Measurements from ENCODE around the gene NTM. TPM values are rescaled to one million over a fixed set of nuclear protein-coding genes. Genes with fewer than 3 reads are reported as not detected.

Gene NTM
- total RNA-seq, 4 donors from 2014 or later, result 1.4 to 5.7 TPM; not detected in 2

- no peak for TF ChIP-seq POLR2A (IDR thresholded peaks at IDR 0.05)
- TF ChIP-seq CTCF (IDR thresholded peaks at IDR 0.05), result no peak
- Histone ChIP-seq H3K4me3 (no peak overlapping the region), H3K4me1 (no peaks in the 10 kb centered on the region), H3K27me3 (no peaks in the 10 kb centered on the region), H3K9me3 (no peaks in the 10 kb centered on the region), H3K27ac (no peak overlapping the region), H3K36me3 (no peaks in the 10 kb centered on the region)
- DNase-seq, result no peak
- intact Hi-C loops (cut with DNase I; ENCODE audit: low total_unique reads), result no loop called here
Observed at GRCh38 chr11:132072858-132073211, 702.4 kb downstream of the NTM start.

- intact Hi-C loops (cut with DNase I; ENCODE audit: low total_unique reads), result no loop called here
Observed at GRCh38 chr11:132073787-132074186, 703.4 kb downstream of the NTM start.

DNA sequence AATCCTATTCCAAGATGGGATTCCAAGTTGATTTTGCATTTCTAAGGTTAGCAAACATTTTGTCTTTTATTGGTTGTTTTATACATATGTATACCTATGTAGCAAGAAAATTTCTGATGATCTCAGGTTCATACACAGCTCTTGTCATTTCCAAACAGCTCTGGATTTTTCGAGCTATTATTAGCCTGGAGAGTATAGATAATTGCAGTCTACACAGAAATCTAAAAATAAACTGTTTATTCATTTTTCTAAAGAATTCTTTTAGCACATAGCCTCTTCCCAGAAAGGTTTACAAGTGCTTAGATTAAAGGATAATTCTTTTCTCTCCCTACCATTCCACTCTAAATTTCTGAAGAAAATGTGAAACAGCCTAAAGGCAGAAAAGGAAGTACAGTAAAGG is 705.0 kb downstream of the NTM start:
- no peaks in the 10 kb centered on the region for H3K36me3 ChIP-seq
- H3K4me3 ChIP-seq, result no peak overlapping the region
- no peaks in the 10 kb centered on the region for H3K9me3 ChIP-seq
- no peak overlapping the region for H3K27ac ChIP-seq
- DNase-seq, result no peak
- intact Hi-C loops (cut with DNase I; ENCODE audit: low total_unique reads), result no loop called here
- H3K4me1 ChIP-seq, result no peaks in the 10 kb centered on the region
- H3K27me3 ChIP-seq, result no peaks in the 10 kb centered on the region
- TF ChIP-seq CTCF (IDR thresholded peaks at IDR 0.05), result no peak
- TF ChIP-seq POLR2A (IDR thresholded peaks at IDR 0.05), result no peak

More at GRCh38 chr11:132073787-132074186, 703.4 kb downstream of the NTM start:
- Histone ChIP-seq H3K4me3 (no peak overlapping the region), H3K36me3 (no peaks in the 10 kb centered on the region), H3K27ac (no peak overlapping the region), H3K4me1 (no peaks in the 10 kb centered on the region), H3K9me3 (no peaks in the 10 kb centered on the region), H3K27me3 (no peaks in the 10 kb centered on the region)
- TF ChIP-seq CTCF (IDR thresholded peaks at IDR 0.05) (no peak), POLR2A (IDR thresholded peaks at IDR 0.05) (no peak)
- DNase-seq, result no peak

GRCh38 chr11:132077416-132077815 is 707.0 kb downstream of the NTM start:
- no peak for DNase-seq
- no peaks in the 10 kb centered on the region for H3K4me1 ChIP-seq
- intact Hi-C loops (cut with DNase I; ENCODE audit: low total_unique reads), result no loop called here
- no peaks in the 10 kb centered on the region for H3K9me3 ChIP-seq
- no peak overlapping the region for H3K27ac ChIP-seq
- TF ChIP-seq POLR2A (IDR thresholded peaks at IDR 0.05) (no peak), CTCF (IDR thresholded peaks at IDR 0.05) (no peak)
- no peaks in the 10 kb centered on the region for H3K27me3 ChIP-seq
- H3K36me3 ChIP-seq, result no peaks in the 10 kb centered on the region
- no peak overlapping the region for H3K4me3 ChIP-seq

GRCh38 chr11:132078264-132079076 is 708.1 kb downstream of the NTM start:
- no peak for TF ChIP-seq POLR2A (IDR thresholded peaks at IDR 0.05)
- Histone ChIP-seq H3K9me3 (no peaks in the 10 kb centered on the region), H3K27me3 (no peaks in the 10 kb centered on the region), H3K27ac (no peak overlapping the region), H3K4me3 (no peak overlapping the region), H3K36me3 (no peaks in the 10 kb centered on the region), H3K4me1 (no peaks in the 10 kb centered on the region)
- intact Hi-C loops (cut with DNase I; ENCODE audit: low total_unique reads), result no loop called here
- no peak for DNase-seq

Data from uterus (tissue), 4 donors.